IMR-90 (cell line): ENCODE results near the gene MRAP2. TPM values are rescaled to one million over a fixed set of nuclear protein-coding genes. Genes with fewer than 3 reads are reported as not detected.

ENCODE experiments used
- ATAC-seq: fragments of 200-7000 bp; cut with Tn5 transposase; 2 replicates; pipeline ENCODE4 v1.9.1; 2020; ENCODE audit warnings: low read depth, mild to moderate bottlenecking, moderate library complexity
- BruUV-seq: library from RNA; stranded (reverse); fragments of 400-500 nt; replicated peaks from 2 replicates; lab custom pipeline; 2021; lab: Mats Ljungman, UMichigan
- CTCF ChIA-PET: fragments of 300-600 bp; formaldehyde crosslinking; extraction: SDS; loops from one replicate; lab custom pipeline; 2021; ENCODE audit warnings: antibody characterized with exemption; lab: Yijun Ruan, JAX
- POLR2A ChIA-PET: fragments of 300-600 bp; sonication (Branson Sonifier 250); formaldehyde crosslinking; loops from one replicate; lab custom pipeline; 2022; ENCODE audit warnings: antibody characterized with exemption; ENCODE audit not compliant: unreplicated experiment; lab: Charles Lee
- DNase-seq: peaks from one replicate; pipeline ENCODE4 v3.0.0; 2013
- H2AFZ ChIP-seq: replicated peaks from 2 replicates; pipeline ENCODE3; 2013; ENCODE audit warnings: low read length, mild to moderate bottlenecking; ENCODE audit not compliant: poor library complexity
- H2AK5ac ChIP-seq: 2 replicates; pipeline ENCODE4 v1.6.1; 2013; ENCODE audit warnings: low read depth, low read length, inconsistent platforms
- H2AK9ac ChIP-seq: replicated peaks from 2 replicates; pipeline ENCODE3; 2013; ENCODE audit warnings: mild to moderate bottlenecking, low read depth, low read length, moderate library complexity; ENCODE audit not compliant: poor library complexity
- H2BK120ac ChIP-seq: 2 replicates; pipeline ENCODE4 v1.6.1; 2013; ENCODE audit warnings: low read depth, low read length, inconsistent platforms
- H2BK15ac ChIP-seq: 3 replicates; pipeline ENCODE4 v1.6.1; 2013; ENCODE audit warnings: low read depth, low read length, inconsistent platforms
- H2BK20ac ChIP-seq: 2 replicates; pipeline ENCODE4 v1.6.1; 2013; ENCODE audit warnings: low read depth, mild to moderate bottlenecking, inconsistent platforms, low read length, moderate library complexity
- H2BK5ac ChIP-seq: 2 replicates; pipeline ENCODE4 v1.6.1; 2013; ENCODE audit warnings: mild to moderate bottlenecking, low read depth, low read length, inconsistent platforms; ENCODE audit not compliant: poor library complexity, severe bottlenecking
- H3K14ac ChIP-seq: replicated peaks from 2 replicates; pipeline ENCODE4 v1.6.1; 2013; ENCODE audit warnings: low read depth, low read length, inconsistent platforms
- H3K18ac ChIP-seq: 2 replicates; pipeline ENCODE4 v1.6.1; 2013; ENCODE audit warnings: low read depth, low read length, control low read depth
- H3K23ac ChIP-seq: 2 replicates; pipeline ENCODE4 v1.6.1; 2013; ENCODE audit warnings: low read depth, low read length, inconsistent platforms
- H3K27ac ChIP-seq: 2 replicates; pipeline ENCODE4 v1.5.1; 2013; ENCODE audit warnings: mild to moderate bottlenecking, control low read depth, low read length; ENCODE audit not compliant: insufficient read depth
- H3K27me3 ChIP-seq: 2 replicates; pipeline ENCODE4 v1.6.1; 2013; ENCODE audit warnings: low read length; ENCODE audit not compliant: control insufficient read depth, insufficient read depth
- H3K36me3 ChIP-seq: 2 replicates; pipeline ENCODE4 v1.6.1; 2013; ENCODE audit warnings: low read length, mixed read lengths; ENCODE audit not compliant: control insufficient read depth, insufficient read depth
- H3K4ac ChIP-seq: 2 replicates; pipeline ENCODE4 v1.6.1; 2013; ENCODE audit warnings: low read depth, low read length, inconsistent platforms
- H3K4me1 ChIP-seq: 2 replicates; pipeline ENCODE4 v1.6.1; 2013; ENCODE audit warnings: low read length, mixed read lengths; ENCODE audit not compliant: control insufficient read depth, insufficient read depth
- H3K4me2 ChIP-seq: 2 replicates; pipeline ENCODE4 v1.6.1; 2013; ENCODE audit warnings: low read depth, mild to moderate bottlenecking, control low read depth, low read length, moderate library complexity
- H3K4me3 ChIP-seq: 2 replicates; pipeline ENCODE4 v1.5.1; 2013; ENCODE audit warnings: low read depth, mild to moderate bottlenecking, control low read depth, low read length, moderate library complexity; ENCODE audit not compliant: insufficient read depth
- H3K56ac ChIP-seq: 2 replicates; pipeline ENCODE4 v1.6.1; 2013; ENCODE audit warnings: low read length, inconsistent platforms; ENCODE audit not compliant: insufficient read depth; ENCODE audit errors: extremely low read depth
- H3K79me1 ChIP-seq, 2 experiments: 2 replicates each; pipeline ENCODE4 v1.6.1; 2013; ENCODE audit warnings: low read length in 2 of 2, inconsistent platforms in 1 of 2, low read depth in 1 of 2
- H3K9ac ChIP-seq: 2 replicates; pipeline ENCODE4 v1.6.1; 2013; ENCODE audit warnings: low read depth, low read length, control low read depth
- H3K9me1 ChIP-seq: 2 replicates; pipeline ENCODE4 v1.6.1; 2013; ENCODE audit warnings: low read length, inconsistent platforms; ENCODE audit not compliant: insufficient read depth
- H3K9me3 ChIP-seq: 2 replicates; pipeline ENCODE4 v1.6.1; 2013; ENCODE audit warnings: low read length; ENCODE audit not compliant: control insufficient read depth, insufficient read depth
- H4K20me1 ChIP-seq: 2 replicates; pipeline ENCODE4 v1.6.1; 2013; ENCODE audit warnings: low read length, inconsistent platforms; ENCODE audit not compliant: insufficient read depth
- H4K5ac ChIP-seq: 2 replicates; pipeline ENCODE4 v1.6.1; 2013; ENCODE audit warnings: mild to moderate bottlenecking, low read depth, low read length, control low read depth
- H4K8ac ChIP-seq, 2 experiments: 2 replicates each; pipeline ENCODE4 v1.6.1; 2013; ENCODE audit warnings: low read depth in 2 of 2, low read length in 2 of 2, control low read depth in 1 of 2, inconsistent platforms in 1 of 2
- H4K91ac ChIP-seq: 2 replicates; pipeline ENCODE4 v1.6.1; 2013; ENCODE audit warnings: low read depth, low read length, inconsistent platforms; ENCODE audit not compliant: insufficient read depth
- BHLHE40 ChIP-seq: fragments of 150-350 bp; IDR thresholded peaks from 2 replicates; pipeline ENCODE4 v1.6.1; 2016; ENCODE audit warnings: mild to moderate bottlenecking, low read depth, low read length
- CEBPB ChIP-seq: IDR thresholded peaks from 2 replicates; pipeline ENCODE4 v1.6.1; 2012; ENCODE audit warnings: low read depth, low read length, improper control_type of control experiment
- CHD1 ChIP-seq: IDR thresholded peaks from 2 replicates; pipeline ENCODE4 v1.6.1; 2012; ENCODE audit warnings: low read depth, low read length, improper control_type of control experiment
- CTCF ChIP-seq: conservative IDR thresholded peaks from 2 replicates; pipeline ENCODE4 v1.5.1; 2012; ENCODE audit warnings: mild to moderate bottlenecking, low read depth, low read length, improper control_type of control experiment
- FOS ChIP-seq: fragments of 150-350 bp; IDR thresholded peaks from 2 replicates; pipeline ENCODE4 v1.6.1; 2016; ENCODE audit warnings: low read depth, low read length
- MAFK ChIP-seq: IDR thresholded peaks from 2 replicates; pipeline ENCODE4 v1.6.1; 2012; ENCODE audit warnings: low read depth, low read length, improper control_type of control experiment
- MAZ ChIP-seq: IDR thresholded peaks from 2 replicates; pipeline ENCODE4 v1.6.1; 2012; ENCODE audit warnings: low read depth, mild to moderate bottlenecking, low read length, improper control_type of control experiment, moderate library complexity, borderline replicate concordance
- MXI1 ChIP-seq: IDR thresholded peaks from 2 replicates; pipeline ENCODE4 v1.6.1; 2012; ENCODE audit warnings: low read depth, mild to moderate bottlenecking, low read length, moderate library complexity, borderline replicate concordance
- NFE2L2 ChIP-seq: fragments of 150-350 bp; IDR thresholded peaks from 2 replicates; pipeline ENCODE4 v1.6.1; 2016; ENCODE audit warnings: low read depth, mild to moderate bottlenecking, low read length
- POLR2A ChIP-seq: IDR thresholded peaks from 2 replicates; pipeline ENCODE4 v1.6.1; 2012; ENCODE audit warnings: mild to moderate bottlenecking, low read depth, low read length
- RAD21 ChIP-seq: IDR thresholded peaks from 2 replicates; pipeline ENCODE4 v1.6.1; 2012; ENCODE audit warnings: low read length, improper control_type of control experiment
- RCOR1 ChIP-seq: IDR thresholded peaks from 2 replicates; pipeline ENCODE4 v1.6.1; 2012; ENCODE audit warnings: mild to moderate bottlenecking, low read length, improper control_type of control experiment; ENCODE audit not compliant: insufficient replicate concordance
- RFX5 ChIP-seq: IDR thresholded peaks from 2 replicates; pipeline ENCODE4 v1.8.0; 2012; ENCODE audit warnings: low read depth, mild to moderate bottlenecking, low read length, moderate library complexity
- SMC3 ChIP-seq: fragments of 150-350 bp; IDR thresholded peaks from 2 replicates; pipeline ENCODE4 v1.6.1; 2016; ENCODE audit warnings: low read depth, mild to moderate bottlenecking, antibody characterized with exemption, low read length, moderate library complexity
- WGBS, 2 experiments: methylation state at CpG; one replicate each; pipeline versions ENCODE4 v1.1.5 to v1.1.7; 2013; ENCODE audit warnings: missing lambda C conversion rate in 2 of 2; ENCODE audit not compliant: insufficient read length in 1 of 2; ENCODE audit errors: extremely low coverage in 2 of 2; 5-methylcytosine and 5-hydroxymethylcytosine counted together
- dilution Hi-C: fragments of 300-500 bp; cut with HindIII; formaldehyde crosslinking; loops from one replicate; pipeline ENCODE4 v1.14.3; 2018; ENCODE audit warnings: low sequenced_read_pairs; ENCODE audit not compliant: unreplicated experiment
- in situ Hi-C: fragments of 300-500 bp; cut with MboI; formaldehyde crosslinking; loops from 3 replicates; pipeline ENCODE4 v1.14.3; 2019; ENCODE audit warnings: low sequenced_read_pairs, inconsistent platforms, mixed read lengths
- intact Hi-C: fragments of 100-400 bp; cut with micrococcal nuclease; formaldehyde crosslinking; loops from 2 replicates; pipeline ENCODE4 v1.10.0; 2022
- polyA plus RNA-seq, 3 experiments: library from polyadenylated mRNA; depleted of rRNA; stranded (reverse); fragments of >200 nt; gene quantifications; 2 replicates each; pipeline ENCODE4 v1.2.3, GENCODE V29; 2012; ENCODE audit warnings: low replicate concordance in 1 of 3
- total RNA-seq: library from RNA; depleted of rRNA; stranded (reverse); fragments of >200 nt; gene quantifications from 2 replicates; pipeline ENCODE4 v1.2.3, GENCODE V29; 2012
- TF ChIP-seq, protein P1 (sequence below): fragments of 150-350 bp; IDR thresholded peaks from 2 replicates; pipeline ENCODE4 v1.6.1; 2016; ENCODE audit warnings: low read depth, mild to moderate bottlenecking, low read length, moderate library complexity, borderline replicate concordance
- TF ChIP-seq, protein P2 (sequence below): fragments of 150-350 bp; IDR thresholded peaks from 2 replicates; pipeline ENCODE4 v1.6.1; 2017; ENCODE audit warnings: mild to moderate bottlenecking, antibody characterized with exemption, low read length, low read depth

MRAP2 gene
- total and polyA plus RNA-seq, 2 of the 4 experiments (the other 2 are of a cell fraction), result 0.03 TPM; not detected in 1

DNA sequence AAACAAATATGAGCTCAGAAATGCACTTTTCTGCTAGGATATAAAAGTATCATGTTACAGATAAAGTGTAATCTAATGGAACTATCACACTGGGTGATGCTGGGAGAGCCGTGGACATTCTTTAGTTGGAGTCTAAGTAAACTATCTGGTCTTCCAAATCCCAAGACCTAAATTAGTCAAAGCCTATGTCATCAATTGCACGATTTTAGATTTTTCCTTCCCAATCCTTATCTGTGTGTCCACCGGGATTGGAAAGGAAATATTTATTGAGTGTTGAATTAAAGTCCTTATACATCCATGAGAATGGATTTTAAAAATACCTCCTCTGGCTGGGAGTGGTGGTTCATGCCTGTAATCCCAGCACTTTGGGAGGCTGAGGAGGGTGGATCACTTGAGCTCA lies 19.6 kb upstream of the MRAP2 start:
- TF ChIP-seq MAFK (no peak), MAZ (no peak), BHLHE40 (no peak), MXI1 (no peak), CTCF (no peak), POLR2A (no peak), CEBPB (no peak), RCOR1 (no peak), FOS (no peak), NFE2L2 (no peak), RAD21 (no peak), CHD1 (no peak), RFX5 (no peak), SMC3 (no peak)
- TF ChIP-seq, protein P1, sequence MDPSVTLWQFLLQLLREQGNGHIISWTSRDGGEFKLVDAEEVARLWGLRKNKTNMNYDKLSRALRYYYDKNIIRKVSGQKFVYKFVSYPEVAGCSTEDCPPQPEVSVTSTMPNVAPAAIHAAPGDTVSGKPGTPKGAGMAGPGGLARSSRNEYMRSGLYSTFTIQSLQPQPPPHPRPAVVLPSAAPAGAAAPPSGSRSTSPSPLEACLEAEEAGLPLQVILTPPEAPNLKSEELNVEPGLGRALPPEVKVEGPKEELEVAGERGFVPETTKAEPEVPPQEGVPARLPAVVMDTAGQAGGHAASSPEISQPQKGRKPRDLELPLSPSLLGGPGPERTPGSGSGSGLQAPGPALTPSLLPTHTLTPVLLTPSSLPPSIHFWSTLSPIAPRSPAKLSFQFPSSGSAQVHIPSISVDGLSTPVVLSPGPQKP, result no peak
- TF ChIP-seq, protein P2, sequence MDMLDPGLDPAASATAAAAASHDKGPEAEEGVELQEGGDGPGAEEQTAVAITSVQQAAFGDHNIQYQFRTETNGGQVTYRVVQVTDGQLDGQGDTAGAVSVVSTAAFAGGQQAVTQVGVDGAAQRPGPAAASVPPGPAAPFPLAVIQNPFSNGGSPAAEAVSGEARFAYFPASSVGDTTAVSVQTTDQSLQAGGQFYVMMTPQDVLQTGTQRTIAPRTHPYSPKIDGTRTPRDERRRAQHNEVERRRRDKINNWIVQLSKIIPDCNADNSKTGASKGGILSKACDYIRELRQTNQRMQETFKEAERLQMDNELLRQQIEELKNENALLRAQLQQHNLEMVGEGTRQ, result no peak
- BruUV-seq, result no TSS peak
- DNase-seq (no peak), ATAC-seq (no peak)
- no peak overlapping the region for H3K27ac ChIP-seq
- no peak overlapping the region for H3K14ac ChIP-seq
- H4K91ac ChIP-seq, result no peak overlapping the region
- H3K56ac ChIP-seq, result no peak overlapping the region
- H3K4me1 ChIP-seq, result no peaks in the 10 kb centered on the region
- no peak overlapping the region for H2BK120ac ChIP-seq
- no peak overlapping the region for H3K4ac ChIP-seq
- no peak overlapping the region for H3K18ac ChIP-seq
- H4K20me1 ChIP-seq, result no peaks in the 10 kb centered on the region
- no peak overlapping the region for H4K5ac ChIP-seq
- no peak overlapping the region for H2BK20ac ChIP-seq
- in situ Hi-C loops (no loop called here), dilution Hi-C loops (no loop called here), intact Hi-C loops (no loop called here)
- no CpG with 5 or more reads among the region's 3 CpGs for WGBS, 2 experiments
- H3K27me3 ChIP-seq, result no peaks in the 10 kb centered on the region
- H3K9me3 ChIP-seq, result no peaks in the 10 kb centered on the region
- H2AFZ ChIP-seq, result no peak overlapping the region
- H3K9ac ChIP-seq, result no peak overlapping the region
- H4K8ac ChIP-seq, result no peak overlapping the region
- H2BK5ac ChIP-seq, result no peak overlapping the region
- no peak overlapping the region for H3K23ac ChIP-seq
- H3K4me2 ChIP-seq, result no peak overlapping the region
- CTCF ChIA-PET, result no interaction called here
- no peaks in the 10 kb centered on the region for H3K79me1 ChIP-seq
- H3K4me3 ChIP-seq, result no peak overlapping the region
- H3K9me1 ChIP-seq, result no peaks in the 10 kb centered on the region
- H2BK15ac ChIP-seq, result no peak overlapping the region
- POLR2A ChIA-PET, result no interaction called here
- no peak overlapping the region for H2AK5ac ChIP-seq
- no peaks in the 10 kb centered on the region for H3K36me3 ChIP-seq
- no peak overlapping the region for H2AK9ac ChIP-seq
